H1 (cell line): Measurements from ENCODE around the gene FBXO17. TPM values are rescaled to one million over a fixed set of nuclear protein-coding genes. Genes with fewer than 3 reads are reported as not detected.

ENCODE experiments used
- CTCF ChIA-PET: fragments of 300-600 bp; sonication (Branson Sonifier 250); formaldehyde crosslinking; loops from one replicate; lab custom pipeline; 2021; ENCODE audit not compliant: partially characterized antibody; lab: Charles Lee
- POLR2A ChIA-PET: fragments of 300-600 bp; sonication (Branson Sonifier 250); formaldehyde crosslinking; loops from one replicate; lab custom pipeline; 2021; ENCODE audit warnings: inconsistent platforms; ENCODE audit not compliant: partially characterized antibody; lab: Charles Lee
- DNase-seq, 2 experiments: peaks; one replicate each; pipeline versions ENCODE4 v3.0.0 to v3.0.0-alpha.2; 2010 to 2022; ENCODE audit warnings: low spot score in 2 of 2, low read depth in 1 of 2, mixed read lengths in 1 of 2
- FAIRE-seq: peaks from 2 replicates; lab custom pipeline; 2011; peaks lifted over from hg19 to GRCh38; lab: Jason Lieb, UNC
- H2AFZ ChIP-seq: 2 replicates; pipeline ENCODE4 v1.8.1; 2012; ENCODE audit warnings: low read length, inconsistent platforms
- H2AK5ac ChIP-seq: 2 replicates; pipeline ENCODE4 v1.6.1; 2013; ENCODE audit warnings: low read depth, low read length
- H2BK120ac ChIP-seq: replicated peaks from 2 replicates; pipeline ENCODE3; 2013; ENCODE audit warnings: low read depth, low read length, inconsistent platforms
- H2BK12ac ChIP-seq: 2 replicates; pipeline ENCODE4 v1.6.1; 2013; ENCODE audit warnings: low read depth, low read length
- H2BK15ac ChIP-seq: 2 replicates; pipeline ENCODE4 v1.6.1; 2013; ENCODE audit warnings: low read length
- H2BK20ac ChIP-seq: 2 replicates; pipeline ENCODE4 v1.6.1; 2013; ENCODE audit warnings: low read length
- H2BK5ac ChIP-seq: 2 replicates; pipeline ENCODE4 v1.6.1; 2013; ENCODE audit warnings: low read depth, low read length
- H3K14ac ChIP-seq: 2 replicates; pipeline ENCODE4 v1.6.1; 2013; ENCODE audit warnings: inconsistent platforms; ENCODE audit not compliant: insufficient read length
- H3K18ac ChIP-seq: 2 replicates; pipeline ENCODE4 v1.6.1; 2013; ENCODE audit warnings: low read length; ENCODE audit errors: extremely low read depth
- H3K23ac ChIP-seq: 2 replicates; pipeline ENCODE4 v1.6.1; 2013; ENCODE audit warnings: inconsistent platforms; ENCODE audit not compliant: insufficient read length
- H3K23me2 ChIP-seq: 2 replicates; pipeline ENCODE4 v1.6.1; 2013; ENCODE audit warnings: low read depth, low read length
- H3K27ac ChIP-seq: 2 replicates; pipeline ENCODE4 v1.6.1; 2011; ENCODE audit warnings: low read depth, low read length, inconsistent platforms
- H3K27me3 ChIP-seq, 4 experiments: replicated peaks in 1 of 4; 1 replicate in 1 of 4; 2 replicates in 3 of 4; pipeline versions ENCODE4 v1.6.1 to v1.8.1; 2011 to 2013; ENCODE audit warnings: low read length in 3 of 4, mild to moderate bottlenecking in 3 of 4, inconsistent platforms in 2 of 4, mixed read lengths in 2 of 4, moderate library complexity in 1 of 4; ENCODE audit not compliant: control insufficient read depth in 3 of 4, insufficient read depth in 3 of 4; ENCODE audit errors: extremely low read depth in 1 of 4
- H3K36me3 ChIP-seq, 4 experiments: 2 replicates each; pipeline versions ENCODE4 v1.6.1 to v1.8.1; 2011 to 2013; ENCODE audit warnings: mild to moderate bottlenecking in 4 of 4, low read length in 3 of 4, moderate library complexity in 2 of 4, control low read depth in 1 of 4, inconsistent platforms in 1 of 4; ENCODE audit not compliant: insufficient read depth in 4 of 4, control insufficient read depth in 2 of 4
- H3K4ac ChIP-seq: replicated peaks from 2 replicates; pipeline ENCODE3; 2013; ENCODE audit warnings: low read length, low read depth, mixed read lengths, inconsistent platforms; ENCODE audit not compliant: insufficient read length
- H3K4me1 ChIP-seq, 4 experiments: replicated peaks in 1 of 4; 1 replicate in 1 of 4; 2 replicates in 3 of 4; pipeline versions ENCODE4 v1.6.1 to v1.8.1; 2011 to 2013; ENCODE audit warnings: low read length in 3 of 4, inconsistent platforms in 2 of 4, mixed read lengths in 1 of 4; ENCODE audit not compliant: insufficient read depth in 4 of 4, control insufficient read depth in 3 of 4
- H3K4me2 ChIP-seq, 2 experiments: 2 replicates each; pipeline versions ENCODE4 v1.6.1 to v1.8.1; 2011 to 2013; ENCODE audit warnings: low read depth in 2 of 2, low read length in 2 of 2, control low read depth in 1 of 2, inconsistent platforms in 1 of 2, mild to moderate bottlenecking in 1 of 2; ENCODE audit not compliant: insufficient read depth in 1 of 2
- H3K4me3 ChIP-seq, 4 experiments: fragments of 200-600, 300-600 bp in 1 of 4; sonication (generic), shearing (Covaris generic), sonication (Bioruptor Twin) in 1 of 4; 2 replicates each; pipeline versions ENCODE4 v1.5.1 to v1.8.1; 2011 to 2016; ENCODE audit warnings: low read length in 4 of 4, low read depth in 3 of 4, control low read depth in 2 of 4, inconsistent platforms in 2 of 4, mild to moderate bottlenecking in 2 of 4, mixed read lengths in 1 of 4, moderate library complexity in 1 of 4; ENCODE audit not compliant: insufficient read depth in 2 of 4; ENCODE audit errors: extremely low read depth in 1 of 4
- H3K56ac ChIP-seq: replicated peaks from 2 replicates; pipeline ENCODE3; 2013; ENCODE audit warnings: low read depth, mild to moderate bottlenecking, mixed read lengths, low read length, inconsistent platforms; ENCODE audit not compliant: insufficient read length
- H3K79me1 ChIP-seq: 2 replicates; pipeline ENCODE4 v1.6.1; 2013; ENCODE audit warnings: low read depth, low read length, control low read depth
- H3K79me2 ChIP-seq, 2 experiments: 2 replicates each; pipeline versions ENCODE4 v1.6.1 to v1.8.1; 2012 to 2013; ENCODE audit warnings: low read length in 2 of 2, mild to moderate bottlenecking in 2 of 2, inconsistent platforms in 1 of 2; ENCODE audit not compliant: insufficient read depth in 2 of 2, control insufficient read depth in 1 of 2
- H3K9ac ChIP-seq, 4 experiments: replicated peaks in 1 of 4; 1 replicate in 1 of 4; 2 replicates in 3 of 4; pipeline versions ENCODE4 v1.6.1 to v1.8.1; 2011 to 2013; ENCODE audit warnings: low read depth in 3 of 4, low read length in 3 of 4, control low read depth in 2 of 4, mild to moderate bottlenecking in 2 of 4, moderate library complexity in 2 of 4, inconsistent platforms in 1 of 4; ENCODE audit errors: extremely low read depth in 1 of 4
- H3K9me3 ChIP-seq, 2 experiments: 2 replicates each; pipeline versions ENCODE4 v1.6.1 to v1.8.1; 2012 to 2013; ENCODE audit warnings: mild to moderate bottlenecking in 2 of 2, moderate library complexity in 2 of 2, control low read depth in 1 of 2, inconsistent platforms in 1 of 2, low read depth in 1 of 2, low read length in 1 of 2, mixed read lengths in 1 of 2; ENCODE audit not compliant: insufficient read depth in 2 of 2
- H4K20me1 ChIP-seq, 2 experiments: replicated peaks in 1 of 2; 2 replicates each; pipeline versions ENCODE3 to v1.8.1; 2011 to 2013; ENCODE audit warnings: inconsistent platforms in 2 of 2, low read length in 2 of 2, mild to moderate bottlenecking in 1 of 2; ENCODE audit not compliant: insufficient read depth in 2 of 2, control insufficient read depth in 1 of 2
- H4K5ac ChIP-seq: 2 replicates; pipeline ENCODE4 v1.6.1; 2013; ENCODE audit warnings: low read length, low read depth, mixed read lengths, inconsistent platforms; ENCODE audit not compliant: insufficient read length
- H4K8ac ChIP-seq: 2 replicates; pipeline ENCODE4 v1.8.0; 2013; ENCODE audit warnings: mild to moderate bottlenecking, moderate library complexity, low read length, inconsistent platforms; ENCODE audit not compliant: insufficient read depth; ENCODE audit errors: extremely low read depth
- H4K91ac ChIP-seq: replicated peaks from 2 replicates; pipeline ENCODE3; 2013; ENCODE audit warnings: low read length, mixed read lengths, inconsistent platforms; ENCODE audit not compliant: insufficient read length
- FOSL1 ChIP-seq: IDR thresholded peaks from 2 replicates; pipeline ENCODE4 v1.6.1; 2011; ENCODE audit warnings: mild to moderate bottlenecking, low read depth, low read length, moderate library complexity; ENCODE audit not compliant: insufficient read depth
- WGBS, 2 experiments: shearing (Covaris generic) in 1 of 2; methylation state at CpG; one replicate each; pipeline versions ENCODE4 v1.1.6 to v1.1.7; 2013 to 2015; ENCODE audit warnings: low lambda C conversion rate in 2 of 2, mixed read lengths in 2 of 2, inconsistent platforms in 1 of 2, low coverage in 1 of 2, missing lambda C conversion rate in 1 of 2; ENCODE audit not compliant: insufficient replicate concordance in 2 of 2, insufficient coverage in 1 of 2, insufficient read length in 1 of 2; ENCODE audit errors: extremely low coverage in 1 of 2, missing lambda C conversion rate in 1 of 2; 5-methylcytosine and 5-hydroxymethylcytosine counted together
- polyA plus RNA-seq, 7 experiments: library from polyadenylated mRNA; depleted of rRNA in 3 of 7; stranded (reverse) in 5 of 7; unstranded in 2 of 7; fragments of >200 nt in 5 of 7; fragments of 200-250 nt in 2 of 7; gene quantifications; 1 replicate in 5 of 7; 2 replicates in 1 of 7; 4 replicates in 1 of 7; pipeline versions ENCODE4 v1.2.1 to v1.2.3, GENCODE V29; 2011 to 2013; ENCODE audit warnings: missing spikeins in 2 of 7, mixed read lengths in 2 of 7
- total RNA-seq: library from RNA; stranded (reverse); fragmentation: NEBNext Ultra II Directional; extraction: Animal tissue kit (Norgen Biotek cat#: 25700); gene quantifications from 2 replicates; pipeline ENCODE4 v1.2.1, GENCODE V29; 2021

FBXO17 gene
- total and polyA plus RNA-seq, 2 of the 8 experiments (the other 6 are each of a cell fraction or from before 2014, with no cell fraction given) = 11.7 to 15.3 TPM

GRCh38 chr19:38946229-38947010 is 29.1 kb downstream of the FBXO17 start:
- Histone ChIP-seq H3K27ac (no peak overlapping the region), H3K27me3 (peaks cover 0 to 3% (median under 1%) of the 10 kb centered on the region in 4 experiments; a peak in 1 of 7 replicates), H3K9ac (no peak overlapping the region), H3K56ac (no peak overlapping the region), H3K4me2 (no peak overlapping the region), H3K23ac (no peak overlapping the region), H2AK5ac (no peak overlapping the region), H2BK15ac (no peak overlapping the region), H3K79me1 (no peaks in the 10 kb centered on the region), H3K4me3 (no peak overlapping the region), H4K20me1 (peaks cover 0 to 1% of the 10 kb centered on the region in 2 experiments), H3K18ac (no peak overlapping the region), H2AFZ (no peak overlapping the region), H3K4ac (no peak overlapping the region), H3K23me2 (peaks cover 5% of the 10 kb centered on the region; the same call in 1 of the 2 replicates), H4K5ac (no peak overlapping the region), H3K79me2 (no peaks in the 10 kb centered on the region), H2BK20ac (no peak overlapping the region), H2BK12ac (no peak overlapping the region), H4K91ac (no peak overlapping the region), H3K4me1 (peaks cover 0 to 5% (median 0%) of the 10 kb centered on the region in 4 experiments; a peak in 3 of 7 replicates), H3K36me3 (peaks cover 0 to 4% (median 0%) of the 10 kb centered on the region in 4 experiments; a peak in 3 of 8 replicates), H3K9me3 (no peaks in the 10 kb centered on the region), H2BK120ac (no peak overlapping the region), H2BK5ac (no peak overlapping the region), H3K14ac (no peak overlapping the region), H4K8ac (no peak overlapping the region)
- ChIA-PET CTCF (interaction anchor here (0.6 to 14.5 kb wide), 3 partner anchors 11 to 60 kb away, joined by 3 to 120 read pairs (median 4); partner anchors contain the start of genes MRPS12 and SARS2), POLR2A (interaction anchor here (1.1 to 1.8 kb wide), 3 partner anchors 10 to 25 kb away, joined by 3 to 7 read pairs (median 3); partner anchors contain the start of genes MRPS12 and SARS2)
- FAIRE-seq (no peak), DNase-seq (no peak)
- WGBS, 2 experiments = 83% methylated on average over 11 of the region's 11 CpGs; no CpG with 5 or more reads in 1 of the 2 experiments
- no peak for TF ChIP-seq FOSL1
